B cell (primary cell): ENCODE results near the gene DKKL1. TPM values are rescaled to one million over a fixed set of nuclear protein-coding genes. Genes with fewer than 3 reads are reported as not detected.

Experiments
- ATAC-seq: fragments of 200-7000 bp; cut with Tn5 transposase; one replicate; pipeline ENCODE4 v1.10.0; 2021; ENCODE audit warnings: low read depth, mild to moderate bottlenecking, moderate number of reproducible peaks, moderate library complexity
- CTCF ChIA-PET: fragments of 350-600 bp; sonication (Branson Sonifier 250); formaldehyde crosslinking; loops from one replicate; lab custom pipeline; 2021; ENCODE audit warnings: antibody characterized with exemption, inconsistent platforms; lab: Charles Lee
- POLR2A ChIA-PET: fragments of 350-600 bp; sonication (Branson Sonifier 250); formaldehyde crosslinking; loops from one replicate; lab custom pipeline; 2021; ENCODE audit warnings: antibody characterized with exemption; lab: Charles Lee
- DNase-seq: peaks from one replicate; pipeline ENCODE4 v3.0.0; 2013
- H2AFZ ChIP-seq: 2 replicates; pipeline ENCODE4 v1.6.1; 2012; ENCODE audit warnings: mild to moderate bottlenecking, low read depth, low read length; ENCODE audit not compliant: insufficient read depth, poor library complexity, severe bottlenecking
- H3K27ac ChIP-seq, 2 donors: 1 replicate in 1 of 2; 2 replicates in 1 of 2; pipeline ENCODE4 v1.5.1; 2012 to 2013; ENCODE audit warnings: low read length in 2 of 2, mild to moderate bottlenecking in 2 of 2, moderate library complexity in 1 of 2
- H3K27me3 ChIP-seq, 4 experiments: fragments of 200-600 bp in 1 of 4; sonication (generic) in 1 of 4; replicated peaks in 1 of 4; 1 replicate in 2 of 4; 2 replicates in 2 of 4; pipeline versions ENCODE4 v1.6.1 to v1.7.0; 2013 to 2016; ENCODE audit warnings: low read length in 3 of 4, mild to moderate bottlenecking in 2 of 4, mixed read lengths in 1 of 4, moderate library complexity in 1 of 4; ENCODE audit not compliant: insufficient read depth in 4 of 4, control insufficient read depth in 3 of 4; ENCODE audit errors: control extremely low read depth in 1 of 4
- H3K36me3 ChIP-seq, 2 experiments: replicated peaks in 1 of 2; 1 replicate in 1 of 2; 2 replicates in 1 of 2; pipeline versions ENCODE4 v1.6.1 to v1.7.1; 2013; ENCODE audit warnings: low read length in 1 of 2; ENCODE audit not compliant: insufficient read depth in 2 of 2, control insufficient read depth in 1 of 2; ENCODE audit errors: control extremely low read depth in 1 of 2, extremely low read depth in 1 of 2
- H3K4me1 ChIP-seq, 2 donors: fragments of 200-600 bp in 1 of 2; sonication (generic) in 1 of 2; 1 replicate in 1 of 2; 2 replicates in 1 of 2; pipeline versions ENCODE4 v1.5.1 to v1.6.1; 2013 to 2017; ENCODE audit warnings: low read length in 2 of 2; ENCODE audit not compliant: control insufficient read depth in 2 of 2, insufficient read depth in 2 of 2
- H3K4me2 ChIP-seq: replicated peaks from 2 replicates; pipeline ENCODE3; 2012; ENCODE audit warnings: mild to moderate bottlenecking, low read depth, low read length; ENCODE audit not compliant: poor library complexity, severe bottlenecking
- H3K4me3 ChIP-seq, 5 experiments: fragments of 200-600 bp in 1 of 5; sonication (generic) in 1 of 5; 1 replicate in 3 of 5; 2 replicates in 2 of 5; pipeline versions ENCODE4 v1.5.1 to v1.7.0; 2011 to 2016; ENCODE audit warnings: low read length in 4 of 5, mild to moderate bottlenecking in 4 of 5, low read depth in 2 of 5, control low read depth in 1 of 5, moderate library complexity in 1 of 5; ENCODE audit not compliant: insufficient read depth in 1 of 5; ENCODE audit errors: control extremely low read depth in 1 of 5, extremely low read depth in 1 of 5
- H3K79me2 ChIP-seq: fragments of 200-600 bp; sonication (generic); one replicate; pipeline ENCODE4 v1.6.0; 2016; ENCODE audit warnings: low read length; ENCODE audit not compliant: control insufficient read depth, insufficient read depth
- H3K9ac ChIP-seq: fragments of 200-600 bp; sonication (generic); 2 replicates; pipeline ENCODE4 v1.6.1; 2017; ENCODE audit warnings: mild to moderate bottlenecking, low read length, moderate library complexity
- H3K9me3 ChIP-seq, 3 donors: one replicate each; pipeline versions ENCODE4 v1.6.1 to v1.7.1; 2013; ENCODE audit warnings: low read length in 2 of 3; ENCODE audit not compliant: control insufficient read depth in 2 of 3, insufficient read depth in 1 of 3; ENCODE audit errors: control extremely low read depth in 1 of 3
- H4K20me1 ChIP-seq: 2 replicates; pipeline ENCODE4 v1.6.0; 2012; ENCODE audit warnings: mild to moderate bottlenecking, low read length; ENCODE audit not compliant: insufficient read depth, control insufficient read depth, poor library complexity, severe bottlenecking
- H3K27ac Mint-ChIP-seq: one replicate; pipeline ENCODE4 v1.8.0; 2021; ENCODE audit warnings: mixed read lengths
- H3K27me3 Mint-ChIP-seq: one replicate; pipeline ENCODE4 v1.8.0; 2021; ENCODE audit warnings: mixed read lengths
- H3K4me1 Mint-ChIP-seq: one replicate; pipeline ENCODE4 v1.8.0; 2021; ENCODE audit warnings: mixed read lengths
- H3K4me3 Mint-ChIP-seq: one replicate; pipeline ENCODE4 v1.8.0; 2021; ENCODE audit warnings: mixed read lengths
- H3K9me3 Mint-ChIP-seq: one replicate; pipeline ENCODE4 v1.8.0; 2022; ENCODE audit warnings: mixed read lengths; ENCODE audit not compliant: insufficient read depth
- CTCF ChIP-seq: fragments of 200-600 bp; IDR thresholded peaks from one replicate; pipeline ENCODE4 v1.8.0; 2022; ENCODE audit warnings: antibody characterized with exemption, mild to moderate bottlenecking
- EZH2 ChIP-seq: IDR thresholded peaks from 2 replicates; pipeline ENCODE4 v1.6.1; 2012; ENCODE audit warnings: borderline replicate concordance, low read depth, mild to moderate bottlenecking, moderate library complexity, low read length; ENCODE audit not compliant: insufficient read depth, poor library complexity, severe bottlenecking
- WGBS: methylation state at CpG from one replicate; pipeline ENCODE4 v1.1.5; 2013; ENCODE audit warnings: missing lambda C conversion rate; ENCODE audit not compliant: insufficient coverage; 5-methylcytosine and 5-hydroxymethylcytosine counted together
- intact Hi-C: fragments of 100-400 bp; cut with micrococcal nuclease; formaldehyde crosslinking; loops from one replicate; pipeline ENCODE4 v1.10.0; 2022
- polyA minus RNA-seq: library from RNA; depleted of rRNA, polyadenylated mRNA; stranded (reverse); fragments of >200 nt; gene quantifications from 2 replicates; pipeline ENCODE4 v1.2.3, GENCODE V29; 2012
- polyA plus RNA-seq: library from polyadenylated mRNA; depleted of rRNA; stranded (reverse); fragments of >200 nt; gene quantifications from 2 replicates; pipeline ENCODE4 v1.2.3, GENCODE V29; 2012
- total RNA-seq, 2 donors: library from RNA; stranded (reverse); fragments of 120-200 nt in 1 of 2; gene quantifications; 1 replicate in 1 of 2; 2 replicates in 1 of 2; pipeline versions ENCODE4 v1.2.3 to v1.2.4, GENCODE V29; 2013 to 2022

DKKL1 gene
- total RNA-seq (0.68 and 1.2 TPM in 2 replicates), polyA plus RNA-seq (1.6 TPM in 1 of 2 replicates, not detected in the other), polyA minus RNA-seq (2.0 TPM in 1 of 2 replicates, not detected in the other)
- total RNA-seq (2013), result 0.37 TPM

- no peaks in the 10 kb centered on the region for H3K36me3 ChIP-seq
- WGBS, result 2% methylated on average over 45 of the region's 46 CpGs
- DNase-seq (peak; percentile 88), ATAC-seq (peak; percentile 80)
- intact Hi-C loops, result loop anchor here (1.0 to 5.0 kb wide), 3 partner anchors 23 to 36 kb away; partner anchors contain the start of gene SLC6A16
- Mint-ChIP-seq H3K27me3 (no peaks in the 10 kb centered on the region), H3K9me3 (no peaks in the 10 kb centered on the region), H3K4me1 (peaks cover 37% of the 10 kb centered on the region), H3K27ac (no peak within 1 kb of the TSS), H3K4me3 (peak within 1 kb of the TSS; percentile 35)
- peaks cover 46 to 55% of the 10 kb centered on the region in 2 donors for H3K4me1 ChIP-seq
- peaks cover 0 to 10% (median 3%) of the 10 kb centered on the region in 4 experiments for H3K27me3 ChIP-seq
- H3K79me2 ChIP-seq, result no peaks in the 10 kb centered on the region
- H3K9ac ChIP-seq, result peak within 1 kb of the TSS; percentile 65
- TF ChIP-seq CTCF (no peak), EZH2 (no peak)
- H2AFZ ChIP-seq, result peak within 1 kb of the TSS; percentile 77
- H3K27ac ChIP-seq, result peak within 1 kb of the TSS in 1 of 2 donors; percentile 6
- ChIA-PET POLR2A (interaction anchor here (0.9 to 2.7 kb wide), 5 partner anchors 10 to 30 kb away, joined by 3 to 11 read pairs (median 5); partner anchors contain the start of gene CD37), CTCF (interaction anchor here (0.6 to 1.1 kb wide), 5 partner anchors 27 to 86 kb away, joined by 3 to 4 read pairs (median 3); no protein-coding TSS in a partner anchor)
- peaks cover 0 to 13% (median 4%) of the 10 kb centered on the region in 3 donors for H3K9me3 ChIP-seq
- no peaks in the 10 kb centered on the region for H4K20me1 ChIP-seq
- peak within 1 kb of the TSS in 4 of 5 experiments; percentile 45 to 83 (median 58) for H3K4me3 ChIP-seq
- H3K4me2 ChIP-seq, result peak within 1 kb of the TSS; percentile 98
These were observed at the start of gene DKKL1 for GRCh38 chr19:49363268-49364082. Gene DKKL1 (plus strand): TSS chr19:49363877. CDS start chr19:49363999, 122 bp downstream.
